ENCODE data around the gene DMXL1.

- TF ChIP-seq FOSL2 (IDR thresholded peaks at IDR 0.05) (no peak), FOSL2 (CRISPR knock-in tag; IDR thresholded peaks at IDR 0.05) (no peak), CTCF (IDR thresholded peaks at IDR 0.05) (no peak), SMC3 (IDR thresholded peaks at IDR 0.05) (no peak), MAX (IDR thresholded peaks at IDR 0.05) (no peak)
Measured at GRCh38 chr5:119276978-119277377, 206.1 kb downstream of the DMXL1 start.

All from A549 (cell line).